ENCODE results near the gene GPD2. TPM values are rescaled to one million over a fixed set of nuclear protein-coding genes. Genes with fewer than 3 reads are reported as not detected.

Gene GPD2
- total and polyA plus RNA-seq, 10 of the 15 experiments (the other 5 are each of a cell fraction or from before 2014, with no cell fraction given): 10.0 to 73.5 (median 43.4) TPM

GRCh38 chr2:156541706-156542105 is 105.5 kb downstream of the GPD2 start:
- ChIA-PET CTCF (interaction anchor here (1.2 to 3.2 kb wide), 5 partner anchors 15 to 206 kb away, joined by 3 to 10 read pairs (median 5); no protein-coding TSS in a partner anchor), POLR2A (interaction anchor here (0.6 to 1.0 kb wide), 8 partner anchors 11 to 675 kb away, joined by 3 to 10 read pairs (median 4); no protein-coding TSS in a partner anchor), RAD21 (ENCODE audit: unreplicated experiment) (interaction anchor here (0.6 to 2.6 kb wide), 9 partner anchors 16 to 207 kb away, joined by 3 to 17 read pairs (median 3); no protein-coding TSS in a partner anchor), SMC1A (ENCODE audit: uncharacterized antibody, unreplicated experiment) (interaction anchor here (0.7 to 12.7 kb wide), 16 partner anchors 8 to 201 kb away, joined by 3 to 68 read pairs (median 4); no protein-coding TSS in a partner anchor)
- Histone ChIP-seq H3K9me3 (replicated peaks; ENCODE audit: control insufficient read depth, insufficient read depth, low read length) (peaks cover 7% of the 10 kb centered on the region; the same call in 2 of the 3 replicates), H3K27ac (ENCODE audit: control insufficient read depth, insufficient read depth) (no peak overlapping the region), H3K79me2 (ENCODE audit: control insufficient read depth, insufficient read depth, low read length) (no peaks in the 10 kb centered on the region), H4K20me1 (ENCODE audit: control insufficient read depth, insufficient read depth) (no peaks in the 10 kb centered on the region), H3K9ac (ENCODE audit: control insufficient read depth, insufficient read depth, low read length) (no peak overlapping the region), H3K4me1 (ENCODE audit: control insufficient read depth, insufficient read depth, low read length) (peaks cover 41% of the 10 kb centered on the region), H3K4me2 (ENCODE audit: control insufficient read depth, insufficient read depth) (no peak overlapping the region), H3K36me3 (ENCODE audit: control insufficient read depth in 2 of 2, insufficient read depth in 2 of 2, low read length in 1 of 2) (no peaks in the 10 kb centered on the region; a peak in 2 of 4 replicates), H3K4me3 (no peak overlapping the region), H2AFZ (ENCODE audit: control insufficient read depth, low read depth, low read length) (no peak overlapping the region), H3K27me3 (replicated peaks in 1 of 2; ENCODE audit: control insufficient read depth in 2 of 2, insufficient read depth in 2 of 2, low read length in 1 of 2) (no peaks in the 10 kb centered on the region)
- ATAC-seq: no peak
- DNase-seq (ENCODE audit: low read depth, low spot score): no peak
- intact Hi-C loops (cut with micrococcal nuclease; ENCODE audit: unreplicated experiment): no loop called here
- no peak for FAIRE-seq
- in situ Hi-C loops (cut with MboI): no loop called here
- no TSS peak for BruUV-seq (replicated peaks)
- TF ChIP-seq RBBP5 (conservative IDR thresholded peaks at IDR 0.05): no peak
- no peak for TF ChIP-seq E4F1 (IDR thresholded peaks at IDR 0.05; ENCODE audit: borderline replicate concordance, partially characterized antibody)
- no peak for TF ChIP-seq IRF5 (IDR thresholded peaks at IDR 0.05; ENCODE audit: borderline replicate concordance)
- no peak for TF ChIP-seq IRF3 (IDR thresholded peaks at IDR 0.05)
- no peak for TF ChIP-seq CHD2 (IDR thresholded peaks at IDR 0.05; ENCODE audit: borderline replicate concordance, low read depth, low read length)
- whole genome bisulfite sequencing (ENCODE audit: insufficient coverage, insufficient replicate concordance, low lambda C conversion rate, missing lambda C conversion rate): 67% methylated on average over 1 of the region's 2 CpGs

Measured in GM12878 (cell line).